Caco-2 (cell line): Measurements from ENCODE around the gene GLDC. TPM values are rescaled to one million over a fixed set of nuclear protein-coding genes. Genes with fewer than 3 reads are reported as not detected.

Experiments used
- BruUV-seq: library from RNA; stranded (reverse); fragments of 400-500 nt; replicated peaks from 2 replicates; lab custom pipeline; 2021; lab: Mats Ljungman, UMichigan
- CTCF ChIA-PET: fragments of 300-600 bp; sonication (Branson Sonifier 250); formaldehyde crosslinking; loops from one replicate; lab custom pipeline; 2022; ENCODE audit warnings: antibody characterized with exemption; lab: Charles Lee
- POLR2A ChIA-PET: fragments of 300-600 bp; sonication (Branson Sonifier 250); formaldehyde crosslinking; loops from one replicate; lab custom pipeline; 2022; ENCODE audit warnings: antibody characterized with exemption; lab: Charles Lee
- DNase-seq, 2 experiments: peaks; one replicate each; pipeline versions ENCODE4 v3.0.0 to v3.0.0-alpha.2; 2020 to 2022
- H3K27me3 ChIP-seq: replicated peaks from 2 replicates; pipeline ENCODE4 v1.6.0; 2011; ENCODE audit warnings: low read length; ENCODE audit not compliant: control insufficient read depth, insufficient read depth
- H3K36me3 ChIP-seq: 2 replicates; pipeline ENCODE4 v1.5.1; 2011; ENCODE audit warnings: low read length; ENCODE audit not compliant: control insufficient read depth, insufficient read depth
- H3K4me1 ChIP-seq: fragments of 250-450 bp; sonication (Bioruptor Pico); 2 replicates; pipeline ENCODE4 v1.5.1; 2020; ENCODE audit warnings: mild to moderate bottlenecking
- H3K4me3 ChIP-seq: 2 replicates; pipeline ENCODE4 v1.5.1; 2011; ENCODE audit warnings: low read depth, mild to moderate bottlenecking, control low read depth, low read length
- H3K9me3 ChIP-seq: fragments of 250-450 bp; sonication (Bioruptor Pico); 2 replicates; pipeline ENCODE4 v1.5.1; 2020; ENCODE audit warnings: mild to moderate bottlenecking, moderate library complexity
- H3K27ac Mint-ChIP-seq: one replicate; pipeline ENCODE4 v1.8.0; 2022; ENCODE audit warnings: mixed read lengths; ENCODE audit not compliant: unreplicated experiment
- H3K27me3 Mint-ChIP-seq: one replicate; pipeline ENCODE4 v1.8.0; 2022; ENCODE audit warnings: mixed read lengths; ENCODE audit not compliant: insufficient read depth, unreplicated experiment
- H3K36me3 Mint-ChIP-seq: one replicate; pipeline ENCODE4 v1.8.0; 2022; ENCODE audit warnings: mild to moderate bottlenecking, mixed read lengths; ENCODE audit not compliant: insufficient read depth, unreplicated experiment
- H3K4me1 Mint-ChIP-seq: one replicate; pipeline ENCODE4 v1.8.0; 2022; ENCODE audit warnings: low read depth, mixed read lengths; ENCODE audit not compliant: unreplicated experiment
- H3K4me3 Mint-ChIP-seq: one replicate; pipeline ENCODE4 v1.8.0; 2022; ENCODE audit warnings: mild to moderate bottlenecking, moderate library complexity, mixed read lengths; ENCODE audit not compliant: unreplicated experiment
- H3K9me3 Mint-ChIP-seq: one replicate; pipeline ENCODE4 v1.8.0; 2022; ENCODE audit warnings: mixed read lengths; ENCODE audit not compliant: unreplicated experiment
- intact Hi-C: fragments of 100-400 bp; cut with micrococcal nuclease; formaldehyde crosslinking; loops from one replicate; pipeline ENCODE4 v1.10.0; 2022; ENCODE audit not compliant: unreplicated experiment
- total RNA-seq: library from RNA; stranded (reverse); gene quantifications from 2 replicates; pipeline ENCODE4 v1.2.3, GENCODE V29; 2022
- TF ChIP-seq, protein P1 (sequence below), 2 experiments: fragments of 200-600 bp in 1 of 2; IDR thresholded peaks; 1 replicate in 1 of 2; 2 replicates in 1 of 2; pipeline versions ENCODE4 v1.5.1 to v1.8.0; 2011 to 2022; ENCODE audit warnings: antibody characterized with exemption in 1 of 2, control low read depth in 1 of 2, inconsistent platforms in 1 of 2, low read depth in 1 of 2, low read length in 1 of 2, mild to moderate bottlenecking in 1 of 2, moderate library complexity in 1 of 2; ENCODE audit not compliant: insufficient read depth in 1 of 2, severe bottlenecking in 1 of 2, unreplicated experiment in 1 of 2

GLDC gene
- total RNA-seq, 1 experiment from 2014 or later, result 320 TPM

DNA sequence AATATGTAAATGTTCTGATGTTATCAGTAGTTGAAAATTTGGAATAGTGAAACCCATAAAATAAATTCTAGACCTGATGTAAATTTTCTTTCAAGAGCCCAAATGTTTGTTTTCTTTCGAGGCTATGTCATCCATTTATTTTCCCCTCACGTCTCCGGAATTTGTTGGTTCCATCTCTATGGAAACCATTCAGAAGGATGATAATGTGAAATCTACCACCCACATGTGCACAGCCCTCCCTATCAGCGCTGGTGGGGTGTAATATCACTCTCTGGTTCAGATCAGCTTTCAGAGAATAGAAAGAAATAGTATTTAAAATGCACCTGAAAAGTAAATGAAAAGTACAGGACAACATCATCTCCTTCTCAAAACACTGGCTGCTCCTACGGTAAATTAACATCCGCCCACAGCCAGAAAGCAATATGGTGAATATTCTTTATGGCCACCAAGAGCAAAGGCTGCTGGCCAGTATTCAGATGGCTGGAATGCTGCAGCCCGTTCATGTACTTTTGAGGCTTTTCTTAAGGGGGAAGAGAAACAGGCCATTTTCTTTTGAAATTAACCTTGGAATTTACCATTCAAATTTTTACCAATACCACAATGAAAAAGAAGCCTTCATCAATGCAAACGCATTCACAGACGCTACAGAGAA lies 28.5 kb downstream of the GLDC start:
- CTCF ChIA-PET, result interaction anchor here (0.6 kb wide), 1 partner anchor 61 kb away, joined by 3 read pairs; no protein-coding TSS in a partner anchor
- Histone ChIP-seq H3K36me3 (no peaks in the 10 kb centered on the region), H3K4me1 (no peaks in the 10 kb centered on the region), H3K4me3 (no peak overlapping the region), H3K27me3 (no peaks in the 10 kb centered on the region), H3K9me3 (no peaks in the 10 kb centered on the region)
- peaks cover 3% of the 10 kb centered on the region for H3K4me1 Mint-ChIP-seq
- BruUV-seq, result TSS peak; percentile 9
- DNase-seq, result no peak
- TF ChIP-seq, protein P1, sequence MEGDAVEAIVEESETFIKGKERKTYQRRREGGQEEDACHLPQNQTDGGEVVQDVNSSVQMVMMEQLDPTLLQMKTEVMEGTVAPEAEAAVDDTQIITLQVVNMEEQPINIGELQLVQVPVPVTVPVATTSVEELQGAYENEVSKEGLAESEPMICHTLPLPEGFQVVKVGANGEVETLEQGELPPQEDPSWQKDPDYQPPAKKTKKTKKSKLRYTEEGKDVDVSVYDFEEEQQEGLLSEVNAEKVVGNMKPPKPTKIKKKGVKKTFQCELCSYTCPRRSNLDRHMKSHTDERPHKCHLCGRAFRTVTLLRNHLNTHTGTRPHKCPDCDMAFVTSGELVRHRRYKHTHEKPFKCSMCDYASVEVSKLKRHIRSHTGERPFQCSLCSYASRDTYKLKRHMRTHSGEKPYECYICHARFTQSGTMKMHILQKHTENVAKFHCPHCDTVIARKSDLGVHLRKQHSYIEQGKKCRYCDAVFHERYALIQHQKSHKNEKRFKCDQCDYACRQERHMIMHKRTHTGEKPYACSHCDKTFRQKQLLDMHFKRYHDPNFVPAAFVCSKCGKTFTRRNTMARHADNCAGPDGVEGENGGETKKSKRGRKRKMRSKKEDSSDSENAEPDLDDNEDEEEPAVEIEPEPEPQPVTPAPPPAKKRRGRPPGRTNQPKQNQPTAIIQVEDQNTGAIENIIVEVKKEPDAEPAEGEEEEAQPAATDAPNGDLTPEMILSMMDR (IDR thresholded peaks at IDR 0.05; ENCODE audit: insufficient read depth in 1 of 2, low read depth in 1 of 2, low read length in 1 of 2, severe bottlenecking in 1 of 2, unreplicated experiment in 1 of 2), result no peak
- H3K9me3 Mint-ChIP-seq, result no peaks in the 10 kb centered on the region
- no peak overlapping the region for H3K27ac Mint-ChIP-seq
- no peaks in the 10 kb centered on the region for H3K27me3 Mint-ChIP-seq
- H3K36me3 Mint-ChIP-seq, result peaks cover 81% of the 10 kb centered on the region
- H3K4me3 Mint-ChIP-seq, result no peak overlapping the region
- POLR2A ChIA-PET, result no interaction called here
- intact Hi-C loops, result no loop called here

DNA sequence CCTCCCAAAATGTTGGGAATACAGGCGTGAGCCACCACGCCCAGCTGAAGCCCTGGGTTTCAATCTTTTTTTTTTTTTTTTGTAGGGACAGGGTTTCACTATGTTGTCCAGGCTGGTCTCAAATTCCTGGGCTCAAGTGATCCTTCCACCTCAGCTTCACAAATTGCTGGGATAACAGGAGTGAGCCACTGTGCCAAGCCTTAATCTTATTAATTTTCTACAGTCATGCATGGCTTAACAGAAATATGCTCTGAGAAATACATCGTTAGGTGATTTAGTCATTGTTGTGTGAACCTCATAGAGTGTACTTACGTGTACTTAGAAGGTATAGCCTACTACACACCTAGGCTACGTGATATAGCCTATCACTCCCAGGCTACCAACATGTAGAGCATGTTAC lies 31.0 kb downstream of the GLDC start:
- Mint-ChIP-seq H3K27ac (no peak overlapping the region), H3K9me3 (no peaks in the 10 kb centered on the region), H3K4me1 (peaks cover 7% of the 10 kb centered on the region), H3K36me3 (peaks cover 80% of the 10 kb centered on the region), H3K27me3 (no peaks in the 10 kb centered on the region), H3K4me3 (no peak overlapping the region)
- Histone ChIP-seq H3K36me3 (no peaks in the 10 kb centered on the region; the same call in 1 of the 2 replicates), H3K9me3 (no peaks in the 10 kb centered on the region), H3K4me3 (no peak overlapping the region), H3K27me3 (no peaks in the 10 kb centered on the region), H3K4me1 (no peaks in the 10 kb centered on the region; the same call in 1 of the 2 replicates)
- intact Hi-C loops, result no loop called here
- ChIA-PET POLR2A (no interaction called here), CTCF (no interaction called here)
- no peak for DNase-seq
- no TSS peak for BruUV-seq
- TF ChIP-seq, protein P1 (IDR thresholded peaks at IDR 0.05; ENCODE audit: insufficient read depth in 1 of 2, low read depth in 1 of 2, low read length in 1 of 2, severe bottlenecking in 1 of 2, unreplicated experiment in 1 of 2), result no peak

DNA sequence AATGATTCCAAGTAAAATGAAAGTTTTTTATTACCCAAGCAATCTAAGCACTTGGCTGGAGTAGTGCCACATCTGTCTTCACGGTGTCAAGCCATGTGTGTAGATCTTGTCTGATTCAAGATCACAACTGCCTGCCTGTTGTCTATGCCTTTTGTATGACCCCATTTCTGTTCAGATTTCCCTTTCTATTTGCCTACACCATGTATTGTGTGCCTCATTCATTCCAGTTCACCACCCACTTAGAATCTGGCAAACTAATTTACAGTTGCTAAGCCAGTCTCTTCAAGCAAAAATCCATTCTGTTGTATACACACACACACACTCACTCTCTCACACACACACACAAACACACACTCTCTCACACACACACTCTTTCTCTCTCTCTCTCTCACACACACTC lies 33.7 kb downstream of the GLDC start:
- H3K27me3 Mint-ChIP-seq, result no peaks in the 10 kb centered on the region
- Histone ChIP-seq H3K27me3 (no peaks in the 10 kb centered on the region), H3K36me3 (no peaks in the 10 kb centered on the region; the same call in 1 of the 2 replicates), H3K9me3 (no peaks in the 10 kb centered on the region), H3K4me3 (no peak overlapping the region), H3K4me1 (no peaks in the 10 kb centered on the region; the same call in 1 of the 2 replicates)
- no peak overlapping the region for H3K4me3 Mint-ChIP-seq
- intact Hi-C loops, result no loop called here
- TF ChIP-seq, protein P1 (IDR thresholded peaks at IDR 0.05; ENCODE audit: insufficient read depth in 1 of 2, low read depth in 1 of 2, low read length in 1 of 2, severe bottlenecking in 1 of 2, unreplicated experiment in 1 of 2), result no peak
- peaks cover 13% of the 10 kb centered on the region for H3K4me1 Mint-ChIP-seq
- H3K9me3 Mint-ChIP-seq, result no peaks in the 10 kb centered on the region
- BruUV-seq, result no TSS peak
- no peak for DNase-seq
- no peak overlapping the region for H3K27ac Mint-ChIP-seq
- H3K36me3 Mint-ChIP-seq, result peaks cover 80% of the 10 kb centered on the region
- ChIA-PET CTCF (no interaction called here), POLR2A (no interaction called here)
